Left ventricle myocardium inferior (tissue), 1 donor: ENCODE results near the gene PTPRM. TPM values are rescaled to one million over a fixed set of nuclear protein-coding genes. Genes with fewer than 3 reads are reported as not detected.

ENCODE experiments used
- DNase-seq: peaks from one replicate; pipeline ENCODE4 v3.0.0-alpha.2; 2020
- H3K27ac ChIP-seq: fragments of 200-600 bp; replicated peaks from 2 replicates; pipeline ENCODE4 v1.8.0; 2021
- H3K27me3 ChIP-seq: fragments of 200-600 bp; 2 replicates; pipeline ENCODE4 v1.8.0; 2021; ENCODE audit warnings: low read depth
- H3K36me3 ChIP-seq: fragments of 200-600 bp; 2 replicates; pipeline ENCODE4 v1.8.0; 2021
- H3K4me1 ChIP-seq: fragments of 200-600 bp; 2 replicates; pipeline ENCODE4 v1.8.0; 2021
- H3K4me3 ChIP-seq: fragments of 200-600 bp; 2 replicates; pipeline ENCODE4 v1.8.0; 2021; ENCODE audit warnings: mild to moderate bottlenecking, moderate library complexity
- H3K9me3 ChIP-seq: fragments of 200-600 bp; replicated peaks from 2 replicates; pipeline ENCODE4 v1.8.0; 2021
- CTCF ChIP-seq: fragments of 200-600 bp; IDR thresholded peaks from 2 replicates; pipeline ENCODE4 v1.8.0; 2021; ENCODE audit warnings: antibody characterized with exemption, mild to moderate bottlenecking, borderline replicate concordance
- intact Hi-C: fragments of 100-400 bp; cut with micrococcal nuclease; formaldehyde crosslinking; loops from one replicate; pipeline ENCODE4 v1.11.0; 2022
- total RNA-seq: library from RNA; stranded (reverse); fragmentation: NEBNext Ultra II Directional; extraction: Animal tissue kit (Norgen Biotek cat#: 25700); gene quantifications from one replicate; pipeline ENCODE4 v1.2.1, GENCODE V29; 2021
- donor health status: DM: no; HTN: yes; CAD: no; lungs with severe emphysema.

PTPRM gene
- total RNA-seq, 1 donor from 2014 or later: 132 TPM

- no peak for DNase-seq
- H3K27me3 ChIP-seq: no peaks in the 10 kb centered on the region
- peaks cover 48% of the 10 kb centered on the region for H3K4me1 ChIP-seq
- H3K36me3 ChIP-seq: peaks cover 18% of the 10 kb centered on the region
- H3K27ac ChIP-seq: no peak overlapping the region
- no peaks in the 10 kb centered on the region for H3K9me3 ChIP-seq
- H3K4me3 ChIP-seq: no peak overlapping the region
- TF ChIP-seq CTCF: no peak
- intact Hi-C loops: no loop called here
Observed at GRCh38 chr18:7950380-7951136, 383.4 kb downstream of the PTPRM start.

GRCh38 chr18:7953095-7953958, 386.2 kb downstream of the PTPRM start:
- peaks cover 55% of the 10 kb centered on the region for H3K4me1 ChIP-seq
- no peak for DNase-seq
- no peak for TF ChIP-seq CTCF
- H3K4me3 ChIP-seq: no peak overlapping the region
- H3K36me3 ChIP-seq: peaks cover 18% of the 10 kb centered on the region
- no peak overlapping the region for H3K27ac ChIP-seq
- no peaks in the 10 kb centered on the region for H3K27me3 ChIP-seq
- intact Hi-C loops: no loop called here
- H3K9me3 ChIP-seq: no peaks in the 10 kb centered on the region

- TF ChIP-seq CTCF: no peak
- H3K36me3 ChIP-seq: peaks cover 15% of the 10 kb centered on the region
Observed at GRCh38 chr18:7954238-7954637, 387.1 kb downstream of the PTPRM start.

GRCh38 chr18:7955175-7955574, 388.1 kb downstream of the PTPRM start:
- Histone ChIP-seq H3K36me3 (peaks cover 7% of the 10 kb centered on the region), H3K4me1 (peaks cover 71% of the 10 kb centered on the region), H3K9me3 (no peaks in the 10 kb centered on the region), H3K4me3 (no peak overlapping the region), H3K27me3 (no peaks in the 10 kb centered on the region), H3K27ac (no peak overlapping the region)
- intact Hi-C loops: no loop called here
- TF ChIP-seq CTCF: no peak
- no peak for DNase-seq

More at GRCh38 chr18:7954238-7954637, 387.1 kb downstream of the PTPRM start:
- Histone ChIP-seq H3K4me1 (peaks cover 64% of the 10 kb centered on the region), H3K27me3 (no peaks in the 10 kb centered on the region), H3K27ac (no peak overlapping the region), H3K9me3 (no peaks in the 10 kb centered on the region), H3K4me3 (no peak overlapping the region)
- no peak for DNase-seq
- intact Hi-C loops: no loop called here

GRCh38 chr18:7957297-7957696, 390.2 kb downstream of the PTPRM start:
- Histone ChIP-seq H3K9me3 (no peaks in the 10 kb centered on the region), H3K4me3 (no peak overlapping the region), H3K27ac (no peak overlapping the region), H3K4me1 (peaks cover 85% of the 10 kb centered on the region), H3K27me3 (no peaks in the 10 kb centered on the region), H3K36me3 (no peaks in the 10 kb centered on the region)
- intact Hi-C loops: no loop called here
- no peak for TF ChIP-seq CTCF
- no peak for DNase-seq
